ENCODE measurements around the gene ONECUT1.

DNA sequence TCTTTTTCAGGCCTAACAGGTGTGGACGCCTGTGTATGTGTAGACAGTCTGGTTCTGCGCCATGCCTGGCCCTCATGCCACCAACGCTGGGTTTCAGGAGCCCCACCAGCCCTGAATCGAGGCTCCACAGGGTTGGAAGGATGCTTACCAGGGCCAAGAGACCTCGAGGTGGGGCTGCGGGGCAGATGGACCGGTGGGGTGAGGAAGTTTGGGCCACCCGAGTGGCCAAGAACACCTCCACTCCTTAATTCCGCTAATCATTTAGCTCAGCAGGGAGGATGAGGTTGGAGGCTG, 6.0 kb upstream of the ONECUT1 start:
- TF ChIP-seq, protein P1, sequence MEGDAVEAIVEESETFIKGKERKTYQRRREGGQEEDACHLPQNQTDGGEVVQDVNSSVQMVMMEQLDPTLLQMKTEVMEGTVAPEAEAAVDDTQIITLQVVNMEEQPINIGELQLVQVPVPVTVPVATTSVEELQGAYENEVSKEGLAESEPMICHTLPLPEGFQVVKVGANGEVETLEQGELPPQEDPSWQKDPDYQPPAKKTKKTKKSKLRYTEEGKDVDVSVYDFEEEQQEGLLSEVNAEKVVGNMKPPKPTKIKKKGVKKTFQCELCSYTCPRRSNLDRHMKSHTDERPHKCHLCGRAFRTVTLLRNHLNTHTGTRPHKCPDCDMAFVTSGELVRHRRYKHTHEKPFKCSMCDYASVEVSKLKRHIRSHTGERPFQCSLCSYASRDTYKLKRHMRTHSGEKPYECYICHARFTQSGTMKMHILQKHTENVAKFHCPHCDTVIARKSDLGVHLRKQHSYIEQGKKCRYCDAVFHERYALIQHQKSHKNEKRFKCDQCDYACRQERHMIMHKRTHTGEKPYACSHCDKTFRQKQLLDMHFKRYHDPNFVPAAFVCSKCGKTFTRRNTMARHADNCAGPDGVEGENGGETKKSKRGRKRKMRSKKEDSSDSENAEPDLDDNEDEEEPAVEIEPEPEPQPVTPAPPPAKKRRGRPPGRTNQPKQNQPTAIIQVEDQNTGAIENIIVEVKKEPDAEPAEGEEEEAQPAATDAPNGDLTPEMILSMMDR (IDR thresholded peaks at IDR 0.05): no peak
- TF ChIP-seq, protein P2, sequence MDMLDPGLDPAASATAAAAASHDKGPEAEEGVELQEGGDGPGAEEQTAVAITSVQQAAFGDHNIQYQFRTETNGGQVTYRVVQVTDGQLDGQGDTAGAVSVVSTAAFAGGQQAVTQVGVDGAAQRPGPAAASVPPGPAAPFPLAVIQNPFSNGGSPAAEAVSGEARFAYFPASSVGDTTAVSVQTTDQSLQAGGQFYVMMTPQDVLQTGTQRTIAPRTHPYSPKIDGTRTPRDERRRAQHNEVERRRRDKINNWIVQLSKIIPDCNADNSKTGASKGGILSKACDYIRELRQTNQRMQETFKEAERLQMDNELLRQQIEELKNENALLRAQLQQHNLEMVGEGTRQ (CRISPR knock-in tag; IDR thresholded peaks at IDR 0.05): no peak
- TF ChIP-seq PRRX2 (CRISPR knock-in tag; IDR thresholded peaks at IDR 0.05): no peak
